ENCODE results near the gene TAF1B. TPM values are rescaled to one million over a fixed set of nuclear protein-coding genes. Genes with fewer than 3 reads are reported as not detected.

The TAF1B gene
- total and polyA plus RNA-seq, 10 of the 15 experiments (the other 5 are each of a cell fraction or from before 2014, with no cell fraction given), result 8.1 to 18.3 (median 12.4) TPM

- TF ChIP-seq ZBTB11 (CRISPR knock-in tag; IDR thresholded peaks at IDR 0.05) (no peak), PBX3 (IDR thresholded peaks at IDR 0.05; ENCODE audit: insufficient replicate concordance, low read depth, low read length) (no peak), HCFC1 (IDR thresholded peaks at IDR 0.05; ENCODE audit: low read length) (no peak), ZZZ3 (IDR thresholded peaks at IDR 0.05; ENCODE audit: control insufficient read depth, insufficient read length, low read depth) (no peak)
Observed at GRCh38 chr2:9885036-9885684, 41.9 kb downstream of the TAF1B start (continued).

DNA sequence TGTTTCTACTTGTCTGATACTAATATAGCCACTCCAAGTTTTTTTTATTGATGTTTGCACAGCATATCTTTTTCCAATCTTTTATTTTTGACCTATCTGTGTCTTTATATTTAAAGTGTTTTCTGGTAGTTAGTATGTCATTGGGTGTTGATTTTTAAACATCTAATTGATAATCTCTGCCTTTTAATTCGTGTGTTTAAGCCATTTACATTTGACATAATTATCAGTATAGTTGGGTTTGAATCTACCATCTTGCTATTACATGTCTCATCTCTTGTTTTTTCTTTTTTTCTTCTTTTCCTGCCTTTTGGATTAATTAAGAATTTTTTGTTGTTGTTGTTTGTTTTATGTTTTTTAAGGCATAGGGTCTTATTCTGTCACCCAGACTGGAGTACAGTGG, 44.2 kb downstream of the TAF1B start:
- 95% methylated on average over 1 of the region's 1 CpG for WGBS (ENCODE audit: insufficient coverage, insufficient replicate concordance, low lambda C conversion rate, missing lambda C conversion rate)
- SMC1A ChIA-PET (ENCODE audit: uncharacterized antibody, unreplicated experiment), result no interaction called here
- CTCF ChIA-PET, result no interaction called here
- RAD21 ChIA-PET (ENCODE audit: unreplicated experiment), result no interaction called here
- Histone ChIP-seq H3K36me3 (ENCODE audit: control insufficient read depth in 2 of 2, insufficient read depth in 2 of 2, low read length in 1 of 2) (no peaks in the 10 kb centered on the region), H3K4me1 (ENCODE audit: control insufficient read depth, insufficient read depth, low read length) (peaks cover 6% of the 10 kb centered on the region; the same call in 1 of the 2 replicates), H3K27me3 (replicated peaks in 1 of 2; ENCODE audit: control insufficient read depth in 2 of 2, insufficient read depth in 2 of 2, low read length in 1 of 2) (no peaks in the 10 kb centered on the region), H4K20me1 (ENCODE audit: control insufficient read depth, insufficient read depth) (no peaks in the 10 kb centered on the region), H3K27ac (ENCODE audit: control insufficient read depth, insufficient read depth) (no peak overlapping the region), H3K4me3 (no peak overlapping the region), H2AFZ (ENCODE audit: control insufficient read depth, low read depth, low read length) (no peak overlapping the region), H3K4me2 (ENCODE audit: control insufficient read depth, insufficient read depth) (no peak overlapping the region), H3K9ac (ENCODE audit: control insufficient read depth, insufficient read depth, low read length) (no peak overlapping the region), H3K9me3 (replicated peaks; ENCODE audit: control insufficient read depth, insufficient read depth, low read length) (no peaks in the 10 kb centered on the region; the same call in 2 of the 3 replicates), H3K79me2 (ENCODE audit: control insufficient read depth, insufficient read depth, low read length) (no peaks in the 10 kb centered on the region)
- intact Hi-C loops (cut with micrococcal nuclease; ENCODE audit: unreplicated experiment), result no loop called here
- TF ChIP-seq ZNF217 (IDR thresholded peaks at IDR 0.05) (no peak), CEBPZ (IDR thresholded peaks at IDR 0.05; ENCODE audit: low read depth, low read length) (no peak), ELK1 (IDR thresholded peaks at IDR 0.05; ENCODE audit: low read depth, low read length) (no peak), MTA3 (IDR thresholded peaks at IDR 0.05; ENCODE audit: borderline replicate concordance, low read length) (no peak), RELB (IDR thresholded peaks at IDR 0.05; ENCODE audit: low read depth) (no peak)
- DNase-seq (ENCODE audit: low read depth, low spot score) (no peak), ATAC-seq (no peak), FAIRE-seq (no peak)
- BruUV-seq (replicated peaks), result no TSS peak
- in situ Hi-C loops (cut with MboI), result no loop called here
- POLR2A ChIA-PET, result no interaction called here

All from GM12878 (cell line).